ENCODE data around the gene SNX6. TPM values are rescaled to one million over a fixed set of nuclear protein-coding genes. Genes with fewer than 3 reads are reported as not detected.
"Not testable (repeated sequence)": the region's sequence is repeated elsewhere in the genome, so short reads cannot be mapped to it uniquely, and the experiment has no call there.

SNX6 gene
- total and polyA plus RNA-seq, 9 of the 15 experiments (the other 6 are each of a cell fraction or from before 2014, with no cell fraction given) = 34.6 to 111 (median 57.5) TPM

DNA sequence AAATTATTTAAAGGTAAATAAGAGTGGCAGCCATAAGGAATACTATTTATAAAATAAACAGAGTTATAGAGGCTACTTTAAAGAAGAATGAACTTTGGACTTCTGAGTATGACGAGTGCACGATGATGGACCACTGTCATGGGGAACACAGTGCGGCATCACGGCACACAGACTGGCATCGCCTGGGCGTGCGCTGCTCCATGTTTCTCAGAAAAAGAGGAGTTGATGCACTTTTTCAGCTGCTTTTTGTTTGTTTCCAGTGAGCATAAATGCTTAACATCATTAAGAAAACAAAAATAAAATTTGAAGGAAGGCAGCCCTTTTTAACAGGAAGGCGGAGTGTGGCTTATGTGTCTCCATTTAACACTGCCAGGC is 67.2 kb downstream of the SNX6 start:
- WGBS (ENCODE audit: insufficient coverage, low coverage, missing lambda C conversion rate) = 83% methylated on average over 8 of the region's 8 CpGs
- H3K4me1 ChIP-seq (replicated peaks in 1 of 2; ENCODE audit: control insufficient read depth in 2 of 2, insufficient read depth in 2 of 2, low read length in 2 of 2) = no peaks in the 10 kb centered on the region
- no peaks in the 10 kb centered on the region for H3K9me3 ChIP-seq (replicated peaks; ENCODE audit: control insufficient read depth, insufficient read depth, low read depth, low read length)
- no peak for TF ChIP-seq MEF2A (IDR thresholded peaks at IDR 0.05; ENCODE audit: control insufficient read depth, low read depth, low read length)
- no peak for TF ChIP-seq ZEB2 (IDR thresholded peaks at IDR 0.05)
- ChIA-PET CTCF (ENCODE audit: low intra/inter-chr PET ratio) (no interaction called here), POLR2A (interaction anchor here (0.5 kb wide), 1 partner anchor 20 kb away, joined by 3 read pairs; no protein-coding TSS in a partner anchor)
- no peak for ATAC-seq
- no peak overlapping the region for H2AFZ ChIP-seq (ENCODE audit: low read depth, low read length)
- H3K79me2 ChIP-seq (ENCODE audit: control insufficient read depth, insufficient read depth, low read length) = no peaks in the 10 kb centered on the region
- in situ Hi-C loops (cut with MboI) (no loop called here), intact Hi-C loops (cut with micrococcal nuclease) (no loop called here)
- H3K27me3 ChIP-seq (ENCODE audit: control insufficient read depth in 2 of 2, insufficient read depth in 2 of 2, low read length in 2 of 2) = no peaks in the 10 kb centered on the region
- DNase-seq (ENCODE audit: extremely low read depth in 1 of 4, low spot score in 3 of 4) = no peak
- H3K36me3 ChIP-seq (ENCODE audit: control insufficient read depth, insufficient read depth, low read length) = peaks cover 25% of the 10 kb centered on the region; the same call in 1 of the 3 replicates
- no peak for FAIRE-seq
- H3K4me2 ChIP-seq (ENCODE audit: insufficient read depth, low read length) = no peak overlapping the region
- H3K27ac ChIP-seq (ENCODE audit: extremely low read depth, low read depth, low read length) = no peak overlapping the region
- no peaks in the 10 kb centered on the region for H3K9me1 ChIP-seq (ENCODE audit: control insufficient read depth, insufficient read depth, low read length)
- BruUV-seq (replicated peaks) = no TSS peak
- H4K20me1 ChIP-seq (replicated peaks; ENCODE audit: control insufficient read depth, insufficient read depth, low read length) = no peaks in the 10 kb centered on the region
- no peak overlapping the region for H3K4me3 ChIP-seq
- H3K9ac ChIP-seq (ENCODE audit: insufficient read depth in 1 of 2, low read depth in 2 of 2, low read length in 2 of 2) = no peak overlapping the region

DNA sequence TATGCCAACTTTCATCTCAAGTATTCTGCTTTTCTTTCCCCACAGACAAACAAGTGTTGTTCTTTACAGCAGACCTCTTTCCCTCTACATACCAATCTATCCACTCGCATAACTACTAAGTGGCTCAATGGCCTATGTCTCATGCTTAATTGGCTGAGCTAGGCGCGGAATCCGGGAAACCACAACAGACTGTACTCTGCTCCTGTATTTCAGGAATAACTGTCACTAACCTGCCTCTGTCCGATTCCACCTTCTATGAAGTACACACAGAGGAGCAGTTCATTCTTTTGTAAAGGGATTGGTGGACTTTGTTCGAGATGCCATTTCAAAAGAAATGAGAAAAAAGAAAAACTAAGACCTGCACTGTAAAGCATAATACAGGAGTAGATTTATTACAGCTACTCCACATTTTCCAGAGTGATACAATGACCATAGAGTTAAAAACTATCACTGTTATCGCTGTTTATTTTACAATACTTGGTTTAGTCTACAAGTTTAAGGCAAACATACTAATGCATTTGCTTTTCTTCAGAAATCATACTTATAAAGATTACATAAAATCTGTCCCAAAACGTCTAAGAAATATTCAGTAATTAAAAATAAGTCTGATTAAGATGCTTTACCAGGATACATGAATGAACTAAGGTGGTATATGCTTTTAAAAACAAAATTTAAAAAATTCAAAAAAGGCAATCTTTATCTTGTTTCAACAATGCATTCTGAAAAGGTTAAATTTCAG is 67.7 kb downstream of the SNX6 start:
- DNase-seq (ENCODE audit: extremely low read depth in 1 of 4, low spot score in 3 of 4); H3K9me3 ChIP-seq (replicated peaks; ENCODE audit: control insufficient read depth, insufficient read depth, low read depth, low read length); H3K9ac ChIP-seq (ENCODE audit: insufficient read depth in 1 of 2, low read depth in 2 of 2, low read length in 2 of 2); H3K9me1 ChIP-seq (ENCODE audit: control insufficient read depth, insufficient read depth, low read length); H3K27ac ChIP-seq (ENCODE audit: extremely low read depth, low read depth, low read length); H3K4me1 ChIP-seq (replicated peaks in 1 of 2; ENCODE audit: control insufficient read depth in 2 of 2, insufficient read depth in 2 of 2, low read length in 2 of 2); intact Hi-C loops (cut with micrococcal nuclease); H3K27me3 ChIP-seq (ENCODE audit: control insufficient read depth in 2 of 2, insufficient read depth in 2 of 2, low read length in 2 of 2); H4K20me1 ChIP-seq (replicated peaks; ENCODE audit: control insufficient read depth, insufficient read depth, low read length); H2AFZ ChIP-seq (ENCODE audit: low read depth, low read length); CTCF ChIA-PET (ENCODE audit: low intra/inter-chr PET ratio); H3K4me3 ChIP-seq; H3K4me2 ChIP-seq (ENCODE audit: insufficient read depth, low read length); in situ Hi-C loops (cut with MboI); H3K79me2 ChIP-seq (ENCODE audit: control insufficient read depth, insufficient read depth, low read length): not testable (repeated sequence)
- 64% methylated on average over 4 of the region's 8 CpGs for WGBS (ENCODE audit: insufficient coverage, low coverage, missing lambda C conversion rate)
- POLR2A ChIA-PET = interaction anchor here (0.5 kb wide), 1 partner anchor 20 kb away, joined by 3 read pairs; no protein-coding TSS in a partner anchor
- H3K36me3 ChIP-seq (ENCODE audit: control insufficient read depth, insufficient read depth, low read length) = peaks cover 20% of the 10 kb centered on the region; the same call in 1 of the 3 replicates
- FAIRE-seq (peak; percentile 40), ATAC-seq (peak; percentile 45; the same call in 2 of the 3 replicates)
- BruUV-seq (replicated peaks) = TSS peak; percentile 47

DNA sequence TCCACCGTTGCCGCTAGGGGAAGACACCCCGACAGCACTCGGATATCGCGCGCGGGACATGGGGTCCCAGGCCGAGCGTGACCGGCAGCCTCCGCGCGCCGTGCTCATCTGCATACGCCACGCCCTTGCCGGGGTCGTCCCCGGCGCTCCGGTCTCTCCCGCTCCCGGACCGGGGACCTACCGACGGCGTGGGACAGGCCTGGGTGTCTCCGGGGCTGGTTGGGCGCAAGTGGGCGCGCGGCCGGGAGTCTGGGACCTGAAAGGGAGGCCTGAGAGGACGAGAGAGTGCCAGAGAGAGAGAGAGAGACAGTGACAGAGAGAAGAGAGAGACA is 73.5 kb downstream of the SNX6 start:
- H3K4me2 ChIP-seq (ENCODE audit: insufficient read depth, low read length); H3K9me1 ChIP-seq (ENCODE audit: control insufficient read depth, insufficient read depth, low read length); H3K27ac ChIP-seq (ENCODE audit: extremely low read depth, low read depth, low read length); intact Hi-C loops (cut with micrococcal nuclease); H4K20me1 ChIP-seq (replicated peaks; ENCODE audit: control insufficient read depth, insufficient read depth, low read length); H3K4me3 ChIP-seq; H3K27me3 ChIP-seq (ENCODE audit: control insufficient read depth in 2 of 2, insufficient read depth in 2 of 2, low read length in 2 of 2); DNase-seq (ENCODE audit: extremely low read depth in 1 of 4, low spot score in 3 of 4); H3K36me3 ChIP-seq (ENCODE audit: control insufficient read depth, insufficient read depth, low read length); H3K79me2 ChIP-seq (ENCODE audit: control insufficient read depth, insufficient read depth, low read length); H3K9me3 ChIP-seq (replicated peaks; ENCODE audit: control insufficient read depth, insufficient read depth, low read depth, low read length); POLR2A ChIA-PET; CTCF ChIA-PET (ENCODE audit: low intra/inter-chr PET ratio); in situ Hi-C loops (cut with MboI); H3K9ac ChIP-seq (ENCODE audit: insufficient read depth in 1 of 2, low read depth in 2 of 2, low read length in 2 of 2); H2AFZ ChIP-seq (ENCODE audit: low read depth, low read length); H3K4me1 ChIP-seq (replicated peaks in 1 of 2; ENCODE audit: control insufficient read depth in 2 of 2, insufficient read depth in 2 of 2, low read length in 2 of 2); BruUV-seq (replicated peaks): not testable (repeated sequence)
- ATAC-seq (peak; percentile 83), FAIRE-seq (peak; percentile 63)
- no CpG with 5 or more reads among the region's 35 CpGs for WGBS (ENCODE audit: insufficient coverage, low coverage, missing lambda C conversion rate)

Data from K562 (cell line).